Stimulated activated CD8-positive, alpha-beta memory T cell treated with anti-CD3 and anti-CD28 coated beads, Interleukin-15, amount 100 ng/mL, for 48 hours (primary cell): Measurements from ENCODE around the gene PRKG1.

Source experiments
- DNase-seq, 2 donors: peaks; one replicate each; pipeline ENCODE4 v3.0.0-alpha.2; 2020; ENCODE audit warnings: low read depth in 2 of 2

PRKG1 gene

DNA sequence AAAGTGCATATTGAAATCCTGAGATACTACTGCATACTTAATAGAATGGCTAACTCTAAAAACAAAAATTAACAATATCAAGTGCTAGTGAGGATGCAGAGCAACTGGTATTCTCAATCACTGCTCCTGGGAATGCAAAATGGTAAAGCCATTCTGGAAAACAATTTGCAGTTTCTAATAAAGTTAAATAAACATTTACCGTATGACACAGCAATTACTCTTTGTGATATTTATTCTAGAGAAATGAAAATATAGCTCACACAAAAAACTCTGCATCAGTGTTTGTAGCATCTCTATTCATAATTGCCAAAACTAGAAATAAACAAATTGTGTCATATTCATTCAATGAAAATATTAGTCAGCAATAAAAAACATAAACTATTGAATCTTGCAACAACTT, 984.8 kb downstream of the PRKG1 start:
- DNase-seq: no peak

DNA sequence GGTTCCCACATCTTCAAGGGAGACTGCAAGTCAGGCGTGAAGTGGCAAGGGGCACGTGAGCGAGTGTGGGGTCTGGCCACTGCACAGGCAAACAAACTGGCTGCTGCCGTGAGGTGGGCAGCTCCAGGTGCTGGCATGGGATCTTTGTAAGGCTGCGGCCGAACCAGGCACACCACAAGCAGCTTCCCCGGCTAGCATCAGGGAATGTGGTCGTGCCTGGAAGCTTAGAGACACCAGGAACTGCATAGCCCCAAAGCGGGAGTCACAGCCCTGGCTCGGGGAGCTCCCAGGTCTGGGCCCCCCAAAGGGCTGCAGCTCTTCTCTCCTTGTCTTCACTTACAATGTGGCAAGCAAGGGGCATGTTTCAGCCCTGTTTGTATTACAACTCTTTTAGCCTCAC, 988.9 kb downstream of the PRKG1 start:
- DNase-seq: no peak

DNA sequence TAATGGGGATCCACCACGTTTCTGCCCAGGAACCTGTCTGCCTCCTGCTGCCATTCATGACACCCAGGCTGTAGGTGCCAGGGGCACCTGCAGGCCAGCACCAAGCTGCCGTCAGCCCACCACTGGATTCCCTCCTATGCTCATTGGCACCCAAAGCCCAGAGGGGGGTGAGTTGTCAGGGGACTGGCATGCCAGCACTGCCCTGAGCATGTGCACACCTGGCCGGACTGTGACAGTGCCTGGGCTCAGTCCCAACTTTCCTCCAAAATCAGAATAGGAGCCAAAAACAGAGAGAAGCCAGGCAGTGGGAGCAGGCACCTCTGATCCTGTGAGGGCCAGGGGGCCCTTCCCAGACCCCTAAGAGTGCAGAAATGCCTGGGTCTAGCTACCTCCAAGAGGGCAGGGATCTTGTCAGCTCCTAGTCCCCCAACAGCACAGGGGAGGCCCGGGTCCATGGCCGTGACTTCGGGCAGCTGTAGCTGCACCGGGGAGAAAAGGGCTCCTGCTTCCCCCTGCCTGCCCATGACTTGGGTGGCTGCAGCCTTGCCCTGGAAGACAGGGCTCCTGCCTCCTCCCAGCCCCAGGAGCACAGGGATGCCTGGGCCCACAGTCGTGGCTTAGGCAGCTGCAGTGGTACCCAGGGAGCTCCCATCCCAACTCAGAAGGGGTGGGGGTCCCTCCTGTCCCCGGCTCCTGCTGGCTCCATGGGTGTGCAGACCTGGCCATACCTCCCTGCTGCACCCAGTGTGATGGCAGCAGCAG, 990.0 kb downstream of the PRKG1 start:
- DNase-seq: no peak

DNA sequence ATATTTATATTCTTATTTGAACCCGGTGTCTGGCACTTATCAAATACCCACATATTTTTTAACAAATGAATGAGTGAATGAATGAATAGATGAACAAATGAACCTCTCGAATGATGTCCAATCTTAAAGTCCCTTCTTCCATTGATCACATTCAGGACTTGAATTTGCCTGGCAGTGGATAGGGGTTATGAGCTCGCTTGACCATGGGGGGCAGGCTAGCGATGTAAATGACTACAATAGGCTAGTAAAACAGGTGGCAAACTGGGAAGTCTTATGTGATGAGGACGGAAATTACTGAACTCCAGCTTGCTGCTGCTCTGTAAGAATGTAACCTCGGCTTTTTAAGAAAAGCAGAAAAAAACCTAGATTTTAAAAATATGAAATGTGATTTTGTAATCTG, 992.1 kb downstream of the PRKG1 start:
- DNase-seq: no peak

DNA sequence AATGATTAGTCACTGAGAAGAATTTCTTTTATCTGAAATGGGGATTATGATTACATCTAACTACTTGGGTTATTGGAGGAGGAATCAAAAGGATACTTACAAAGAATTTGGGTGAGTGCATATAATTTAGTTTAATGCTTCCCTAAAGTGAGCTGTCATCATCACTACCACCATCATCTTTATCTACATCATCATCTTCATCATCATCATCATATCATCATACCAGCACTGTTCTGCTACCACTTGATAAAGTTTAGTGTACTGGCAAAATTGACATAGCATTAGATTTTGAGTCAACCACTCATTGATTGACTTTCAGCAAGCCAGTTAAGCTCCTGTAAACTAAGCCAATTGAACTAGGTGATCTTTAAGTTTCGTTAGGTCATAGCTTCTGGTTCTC, 994.2 kb downstream of the PRKG1 start:
- no peak for DNase-seq

DNA sequence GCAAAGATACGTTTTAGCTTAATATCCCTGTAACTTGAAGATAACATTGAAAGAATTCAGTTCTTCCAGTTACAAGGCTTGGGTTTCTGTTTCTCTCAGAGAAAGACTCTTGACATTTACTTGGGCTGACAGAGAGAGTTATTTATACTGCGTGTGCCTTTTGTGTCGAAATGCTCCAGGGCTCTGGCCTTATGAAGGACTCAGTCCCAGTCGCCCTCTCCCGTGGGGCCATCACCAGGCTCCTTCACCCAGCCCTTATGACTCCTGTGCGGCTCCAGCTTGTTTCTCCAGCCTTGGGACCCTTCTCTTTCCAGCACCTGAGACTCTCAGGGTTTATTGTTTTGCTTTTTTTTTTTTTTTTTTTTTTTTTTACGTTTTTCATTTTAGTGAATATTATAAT, 997.5 kb downstream of the PRKG1 start:
- no peak for DNase-seq

DNA sequence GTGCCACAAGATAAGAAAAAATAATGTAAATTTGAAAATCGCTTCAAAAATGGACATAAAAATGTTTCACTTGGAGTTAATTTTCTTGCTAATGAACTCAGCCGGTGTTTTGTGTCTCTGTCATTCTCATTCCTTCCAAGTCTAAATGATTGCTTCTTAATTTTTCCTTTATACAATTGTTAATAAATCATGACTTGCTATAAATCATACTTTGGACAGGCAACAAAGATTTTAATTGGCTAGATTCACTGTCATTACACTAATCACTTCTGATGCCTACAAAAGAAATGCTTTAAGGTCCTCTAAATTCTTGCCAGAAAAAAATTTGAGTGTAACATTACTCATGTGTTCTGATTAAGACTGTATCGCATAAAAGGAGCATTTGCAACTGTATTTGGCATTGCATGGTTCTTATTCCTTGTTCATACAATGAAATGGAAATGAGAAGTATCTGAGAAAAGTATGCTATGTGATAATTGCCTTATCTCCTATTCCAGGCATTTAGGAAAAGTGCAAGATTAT, 1000.3 kb downstream of the PRKG1 start:
- no peak for DNase-seq

DNA sequence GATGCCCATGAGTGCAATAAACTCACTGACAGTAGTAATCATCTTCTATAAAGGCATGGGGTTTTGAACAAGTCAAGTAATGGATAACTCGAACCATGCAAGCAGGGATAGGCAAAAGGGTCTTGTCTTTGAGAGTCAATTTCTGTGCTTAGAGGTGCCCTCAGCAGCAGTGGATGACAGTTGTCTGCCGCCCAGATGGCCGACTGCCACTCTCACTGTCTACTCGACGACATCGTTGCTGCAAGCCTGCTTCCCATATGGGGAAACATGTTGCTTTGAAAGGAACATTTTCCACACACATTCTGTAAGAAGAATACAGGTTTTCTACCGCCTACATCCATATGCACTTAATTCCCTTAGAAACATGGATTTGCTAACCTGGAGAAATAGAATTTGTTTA, 1003.5 kb downstream of the PRKG1 start:
- no peak for DNase-seq

DNA sequence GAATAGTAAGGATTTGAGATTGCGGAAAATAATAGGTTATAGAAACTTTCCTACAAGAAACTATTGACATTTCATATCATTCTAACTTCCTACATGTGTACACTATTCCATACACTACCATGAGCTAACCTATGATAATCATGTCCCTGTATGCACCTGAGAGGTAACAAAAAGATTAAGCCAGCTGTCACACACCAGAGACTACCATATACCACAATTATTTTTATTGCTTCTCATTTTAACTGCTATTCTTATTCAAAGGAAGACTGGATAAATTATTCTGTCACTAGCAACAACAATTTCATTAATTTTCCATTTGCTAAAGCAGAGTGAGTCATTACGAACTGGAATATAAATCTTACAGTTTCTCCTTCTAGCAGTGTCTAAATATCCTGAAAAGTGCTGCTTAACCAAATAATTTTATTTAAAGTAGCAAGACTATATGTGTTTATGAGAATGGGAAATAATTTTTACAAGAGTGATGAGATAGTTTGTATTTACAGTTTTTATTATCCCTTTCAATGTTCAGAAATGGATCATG, 1004.2 kb downstream of the PRKG1 start:
- DNase-seq: no peak

DNA sequence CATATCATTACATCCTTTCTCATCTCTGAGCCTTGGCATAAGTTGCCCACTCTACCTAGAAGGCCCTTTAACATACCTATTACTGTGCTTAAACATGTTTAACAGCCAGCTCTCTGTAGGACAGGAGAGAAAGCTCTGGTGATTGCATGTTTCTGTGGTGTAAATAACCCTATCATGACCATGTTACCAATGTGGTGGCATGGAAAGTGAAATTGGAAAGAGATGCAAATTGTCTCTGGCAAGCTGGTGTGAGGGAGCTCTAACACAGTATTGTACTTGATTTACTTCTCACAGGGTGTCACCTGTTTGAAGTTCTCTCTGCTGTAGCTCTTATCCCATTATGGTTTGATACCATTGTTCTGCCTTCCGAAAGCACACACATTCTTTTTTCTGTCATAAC, 1008.0 kb downstream of the PRKG1 start:
- DNase-seq: no peak

DNA sequence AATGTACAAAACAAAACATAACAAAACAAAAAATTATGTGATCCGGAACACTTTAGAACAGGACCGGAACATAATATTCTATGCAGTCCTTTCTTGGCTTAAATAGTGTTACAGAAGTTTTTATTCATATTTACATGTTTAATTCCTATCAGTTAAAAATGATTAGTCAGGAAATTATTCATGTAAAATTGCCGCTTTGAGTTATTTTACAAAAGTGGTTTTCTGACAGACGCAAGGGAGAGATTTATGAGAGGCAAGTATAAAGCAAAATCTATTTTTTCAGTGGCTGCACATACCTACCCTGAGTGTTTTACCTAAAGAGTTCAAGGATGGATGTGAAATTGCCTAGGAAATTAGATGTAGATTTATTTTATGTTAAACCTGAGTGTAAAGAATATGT, 1009.1 kb downstream of the PRKG1 start:
- no peak for DNase-seq

DNA sequence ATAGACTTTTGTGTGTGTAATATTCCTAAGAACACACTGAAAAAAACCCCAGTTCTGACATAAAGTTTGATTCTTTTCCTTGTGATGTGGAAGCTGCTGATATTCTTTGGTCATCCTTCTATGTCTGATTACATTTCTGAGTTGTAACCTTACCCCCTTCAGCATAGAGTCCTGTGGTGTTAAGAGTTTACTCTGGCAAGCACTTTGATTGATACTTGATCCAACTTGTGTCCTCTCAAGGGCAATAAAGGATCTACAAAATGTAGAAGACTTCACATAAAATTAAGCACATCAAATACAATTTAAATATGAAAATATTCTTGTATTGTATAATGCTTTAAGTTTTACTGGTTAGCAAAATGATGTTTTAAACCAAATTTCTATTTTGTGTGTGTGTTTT, 1018.1 kb downstream of the PRKG1 start:
- DNase-seq: no peak

DNA sequence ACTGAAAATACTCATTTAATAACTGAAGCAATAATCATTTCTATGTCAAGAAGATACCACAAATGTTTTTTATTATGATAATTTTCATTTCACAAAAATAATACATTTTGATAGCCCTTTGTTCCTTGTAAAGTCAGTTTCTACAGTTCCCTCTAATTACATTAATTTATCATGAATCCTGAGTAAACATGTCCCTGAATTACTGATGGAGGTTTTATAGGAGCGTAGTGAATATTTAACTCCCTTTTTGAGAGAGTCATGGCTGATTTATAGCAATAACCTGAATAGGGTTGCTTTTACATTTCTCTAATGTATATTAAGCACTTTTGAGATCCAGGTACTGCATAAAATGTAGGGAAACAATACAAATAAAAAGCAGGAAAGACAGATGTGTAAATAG, 1023.8 kb downstream of the PRKG1 start:
- DNase-seq: no peak

DNA sequence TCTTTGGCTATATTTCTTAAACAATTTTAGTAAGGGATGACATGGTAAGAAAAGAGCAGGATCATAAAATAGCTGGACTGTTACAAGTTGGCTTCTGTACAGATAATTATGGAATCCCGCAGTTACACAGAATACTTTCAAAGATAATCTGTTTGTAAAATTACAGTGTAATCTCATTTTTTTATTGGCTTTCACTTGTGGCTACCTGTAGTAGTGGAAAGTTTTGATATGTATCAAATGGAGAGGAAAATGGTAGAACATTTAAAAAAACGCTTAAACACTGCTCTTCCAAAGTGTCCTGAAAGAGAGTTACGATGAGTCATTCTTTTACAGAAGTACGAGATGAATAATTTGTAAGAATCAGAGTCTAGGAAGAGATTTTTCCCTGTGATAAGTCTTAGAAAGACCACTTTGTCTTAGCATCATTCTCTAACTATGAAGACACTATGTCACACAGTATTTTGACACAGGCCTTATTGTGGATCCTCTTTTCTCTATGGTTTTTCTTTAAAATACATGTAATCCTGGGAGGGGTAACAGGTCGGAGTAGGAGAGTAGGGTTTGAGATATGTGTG, 1024.8 kb downstream of the PRKG1 start:
- no peak for DNase-seq

DNA sequence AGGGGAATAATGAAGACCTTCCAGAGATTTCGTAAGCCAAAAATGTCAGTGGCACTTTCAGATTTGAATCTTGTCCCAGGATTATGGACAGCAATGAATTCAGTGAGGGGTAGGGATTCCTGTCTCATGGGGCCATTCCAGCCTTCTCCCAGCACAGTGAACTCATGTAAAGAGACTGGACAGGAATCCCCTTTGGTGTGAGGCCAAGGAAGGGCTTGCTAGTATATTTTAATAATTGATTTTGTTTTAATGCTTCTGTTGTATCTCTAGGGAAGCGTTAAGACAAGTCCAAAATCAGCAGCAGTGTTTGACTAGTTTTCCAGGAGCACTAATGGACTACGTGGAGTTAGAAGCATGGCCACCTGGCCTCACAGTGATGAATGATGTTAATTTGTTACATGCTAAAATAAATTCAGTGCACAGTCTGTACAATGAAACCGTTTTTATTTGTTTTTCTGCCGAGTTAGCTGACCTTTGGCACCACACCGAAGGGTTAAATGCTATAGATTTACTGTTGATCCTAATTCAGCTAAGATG, 1025.8 kb downstream of the PRKG1 start:
- DNase-seq: no peak

DNA sequence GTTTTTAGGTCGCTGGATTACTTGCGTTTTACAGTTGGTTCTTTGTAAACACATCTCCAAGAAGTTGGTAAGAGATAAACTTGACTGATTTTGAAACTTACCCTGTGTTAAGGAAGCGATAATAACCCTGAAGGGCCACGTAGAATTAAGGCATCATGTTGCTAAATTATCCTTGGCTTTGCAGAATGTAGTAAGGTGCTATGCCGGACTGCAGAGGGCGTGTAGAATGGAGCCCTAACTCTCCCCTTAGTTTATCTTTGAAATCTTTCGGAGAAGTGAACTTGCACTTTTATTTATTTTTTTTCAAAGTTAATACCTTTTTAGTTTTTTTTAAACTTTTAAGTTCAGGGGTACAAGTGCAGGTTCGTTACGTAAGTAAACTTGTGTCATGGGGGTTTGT, 1031.0 kb downstream of the PRKG1 start:
- no peak for DNase-seq

DNA sequence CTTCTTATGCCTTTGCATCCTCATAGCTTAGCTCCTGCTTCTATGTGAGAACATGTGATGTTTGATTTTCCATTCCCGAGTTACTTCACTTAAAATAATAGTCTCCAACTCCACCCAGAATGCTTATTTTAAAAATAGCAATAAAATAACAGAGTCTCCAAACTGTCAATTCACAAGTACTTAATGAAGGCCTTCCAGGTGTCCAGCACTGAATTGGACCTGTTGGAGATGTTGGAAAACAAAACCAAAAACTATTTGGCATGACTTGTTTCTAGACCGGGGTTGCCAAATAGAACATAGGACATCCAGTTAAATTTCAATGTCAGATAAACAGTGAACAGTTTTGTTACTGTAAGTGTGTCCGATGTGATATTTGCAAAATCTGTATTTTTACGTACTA, 1031.7 kb downstream of the PRKG1 start:
- DNase-seq: no peak

DNA sequence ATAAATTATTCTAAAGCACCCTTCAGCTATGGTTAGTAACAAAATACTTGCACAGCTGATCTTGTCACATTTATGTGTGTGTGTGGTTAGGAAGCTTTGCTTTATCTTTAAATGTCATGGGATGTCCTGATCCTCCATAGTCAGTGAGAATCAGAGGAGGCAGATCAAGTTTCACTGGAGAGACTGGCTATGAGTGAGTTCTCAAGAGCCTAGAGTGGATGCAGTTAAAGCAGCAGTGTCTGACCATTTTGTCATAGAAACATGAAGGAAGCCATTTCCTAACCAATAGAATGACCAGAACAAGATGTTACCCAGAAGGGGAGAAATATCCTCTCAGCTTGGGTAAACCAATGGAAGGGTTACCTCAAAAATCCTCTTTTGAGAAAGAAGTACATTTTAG, 1032.6 kb downstream of the PRKG1 start:
- no peak for DNase-seq

DNA sequence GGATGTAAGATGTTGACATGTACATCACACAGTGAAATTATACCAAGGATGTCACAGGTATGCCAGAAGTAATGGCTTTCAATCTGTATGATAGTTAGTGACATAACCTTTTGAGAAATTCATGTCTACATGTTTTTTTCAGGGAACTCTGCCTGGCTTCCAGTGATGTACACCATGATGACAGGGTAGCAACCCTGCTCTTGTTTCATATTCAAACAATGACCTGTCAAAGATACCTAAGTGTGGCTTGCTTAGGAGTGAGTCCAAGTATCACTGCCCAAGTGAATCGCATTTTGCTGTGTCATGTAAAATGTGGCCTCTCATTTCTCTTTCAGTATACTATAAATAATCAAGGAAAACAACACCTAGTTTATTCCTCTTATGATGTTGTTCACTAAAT, 1033.9 kb downstream of the PRKG1 start:
- DNase-seq: no peak

DNA sequence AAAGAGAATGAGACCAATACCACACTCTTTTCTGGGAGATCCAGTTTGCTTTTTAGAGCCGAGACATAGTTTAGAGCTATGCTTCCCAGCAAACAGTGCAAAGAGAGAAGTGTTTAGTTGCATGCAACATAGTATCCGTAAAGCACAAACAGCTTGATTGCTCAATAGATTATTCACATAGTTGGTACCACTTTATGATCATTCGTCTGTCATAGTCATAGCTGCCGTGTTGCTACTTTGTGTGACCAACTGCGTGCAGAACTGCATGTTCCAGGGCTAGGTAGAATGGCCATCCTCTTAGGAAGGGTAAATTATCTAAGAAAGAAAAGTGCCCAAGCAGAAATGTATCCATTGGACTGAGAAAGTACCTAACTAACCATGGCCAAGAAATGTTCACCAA, 1036.3 kb downstream of the PRKG1 start:
- DNase-seq: no peak

DNA sequence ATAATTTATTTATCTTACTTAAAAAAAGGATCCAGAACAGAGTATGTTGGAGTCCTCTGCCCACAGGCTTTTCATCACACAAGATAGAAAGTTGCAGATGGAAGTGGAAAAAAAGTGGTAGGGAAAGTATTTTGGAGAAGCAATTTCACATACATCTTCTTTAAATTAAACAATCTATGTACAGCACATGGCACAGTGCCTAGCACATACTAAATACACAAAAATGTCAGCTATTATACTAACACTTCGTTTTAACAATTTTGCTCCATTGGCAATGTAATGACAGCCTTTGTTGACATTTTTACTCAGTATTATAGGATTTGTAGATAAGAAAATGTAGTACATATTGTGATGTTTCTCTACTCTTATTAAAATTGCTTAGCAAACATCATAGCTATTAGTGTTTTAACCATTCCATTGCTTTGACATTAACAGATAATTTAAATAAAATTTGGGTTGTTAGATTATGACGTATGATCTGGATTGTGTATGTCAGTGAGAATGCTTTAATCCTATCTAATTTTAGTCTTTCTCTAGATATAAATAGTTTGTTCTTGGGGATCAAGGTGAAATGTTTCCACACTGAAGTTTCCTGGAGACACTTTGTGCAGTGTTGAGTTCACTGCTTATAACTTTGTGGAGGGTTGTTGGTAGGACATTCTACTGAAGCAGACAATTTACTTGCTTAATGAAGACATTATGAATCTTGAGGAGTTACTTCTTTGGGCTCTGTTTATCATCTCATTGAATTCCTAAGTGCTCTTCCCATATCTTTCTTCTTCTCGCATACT, 1037.0 kb downstream of the PRKG1 start:
- DNase-seq: no peak

DNA sequence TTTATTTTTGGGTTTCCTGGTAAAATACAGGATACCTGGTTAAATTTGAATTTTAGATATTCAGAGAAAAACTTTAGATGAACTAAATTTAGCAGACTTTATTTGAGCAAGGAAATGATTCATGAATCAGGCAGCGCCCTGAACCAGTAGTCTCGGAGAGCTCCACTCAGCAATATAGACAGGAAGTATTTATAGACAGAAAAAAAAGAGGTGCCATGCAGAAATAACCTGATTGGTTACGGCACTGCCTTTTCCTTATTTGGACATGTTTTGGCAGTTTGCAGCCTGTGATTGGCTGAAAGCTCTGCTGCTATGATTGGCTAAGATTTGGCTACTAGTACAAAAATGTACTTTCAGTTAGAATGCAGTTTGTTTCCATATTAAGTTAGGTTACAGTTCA, 1041.5 kb downstream of the PRKG1 start:
- DNase-seq: no peak
